HCT116 (cell line): ENCODE measurements around the gene SNED1.

ENCODE experiments used
- CEBPB ChIP-seq: IDR thresholded peaks from 2 replicates; pipeline ENCODE4 v1.6.1; 2012; ENCODE audit warnings: low read depth
- EZH2 ChIP-seq: fragments of 200-600 bp; sonication (generic); IDR thresholded peaks from 2 replicates; pipeline ENCODE4 v1.6.1; 2017; ENCODE audit warnings: antibody characterized with exemption, mixed run types
- JUND ChIP-seq: IDR thresholded peaks from 2 replicates; pipeline ENCODE4 v1.6.1; 2012
- POLR2A ChIP-seq: IDR thresholded peaks from 2 replicates; pipeline ENCODE4 v1.7.0; 2011; ENCODE audit warnings: borderline replicate concordance; ENCODE audit not compliant: insufficient read depth, insufficient read length; ENCODE audit errors: extremely low read depth
- POLR2AphosphoS5 ChIP-seq: IDR thresholded peaks from 2 replicates; pipeline ENCODE4 v1.6.1; 2011; ENCODE audit warnings: mild to moderate bottlenecking, low read depth, low read length, moderate library complexity
- SIN3A ChIP-seq: IDR thresholded peaks from 2 replicates; pipeline ENCODE4 v1.6.1; 2012; ENCODE audit warnings: low read depth
- ZNF274 ChIP-seq: fragments of 200-500 bp; sonication (Bioruptor generic); IDR thresholded peaks from 2 replicates; pipeline ENCODE4 v1.6.1; 2014; ENCODE audit warnings: mild to moderate bottlenecking, low read depth, low read length, inconsistent platforms
- TF ChIP-seq, protein P1 (sequence below), 3 experiments: fragments of 200-600 bp in 1 of 3; sonication (generic) in 1 of 3; IDR thresholded peaks in 2 of 3; conservative IDR thresholded peaks in 1 of 3; 2 replicates each; pipeline ENCODE4 v1.5.1; 2012 to 2017; ENCODE audit warnings: low read depth in 2 of 3, low read length in 2 of 3, antibody characterized with exemption in 1 of 3, borderline replicate concordance in 1 of 3, control low read depth in 1 of 3, mild to moderate bottlenecking in 1 of 3, mixed read lengths in 1 of 3, mixed run types in 1 of 3, moderate library complexity in 1 of 3; ENCODE audit not compliant: insufficient read depth in 1 of 3
- TF ChIP-seq, protein P2 (sequence below): IDR thresholded peaks from 2 replicates; pipeline ENCODE4 v1.6.1; 2012

DNA sequence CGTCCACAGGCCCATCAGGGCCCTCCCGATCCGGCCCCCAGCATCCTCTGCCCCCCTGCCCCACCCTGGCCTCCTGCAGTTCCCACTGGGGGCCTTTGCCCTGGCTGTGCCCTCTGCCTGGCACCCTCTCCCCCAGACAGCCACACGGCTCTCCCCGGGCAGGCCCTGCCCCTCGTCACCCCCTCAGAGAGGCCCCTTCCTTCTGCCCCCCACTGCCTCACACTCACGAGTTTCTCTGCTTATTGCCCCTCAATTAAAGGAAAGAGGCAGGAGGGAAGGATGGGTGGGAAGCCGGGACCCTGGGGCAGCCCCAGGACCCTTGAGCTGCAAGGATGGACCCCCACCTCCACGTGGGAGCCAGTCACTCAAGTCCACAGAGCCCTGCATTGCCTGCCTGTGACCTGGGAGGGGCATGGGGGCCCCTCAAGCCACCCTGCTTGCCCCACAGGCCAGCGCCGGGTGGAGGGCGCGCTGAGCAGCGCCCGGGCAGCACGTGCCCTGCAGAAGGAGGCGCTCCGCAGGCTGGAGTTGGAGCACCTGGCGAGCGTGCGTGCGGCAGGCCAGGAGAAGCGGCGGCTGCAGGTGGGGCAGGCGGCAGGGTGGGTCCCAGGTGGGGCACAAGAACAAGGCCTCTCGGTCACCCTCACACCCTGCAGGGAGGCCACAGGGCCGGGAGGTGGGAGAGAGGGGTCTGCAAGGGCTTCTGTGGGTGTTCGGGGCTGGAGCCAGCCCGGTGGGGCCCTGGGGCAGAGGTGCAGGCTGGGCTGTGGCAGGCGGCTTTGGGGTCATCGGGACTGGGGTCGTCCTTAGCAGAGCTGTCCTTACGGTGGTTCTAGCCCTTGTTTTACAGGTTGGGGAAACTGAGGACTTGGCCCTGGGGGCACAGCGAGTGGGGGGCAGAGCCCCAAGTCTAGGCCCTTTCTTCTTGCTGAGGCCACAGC is 30.5 kb upstream of the SNED1 start:
- TF ChIP-seq CEBPB = no peak
- no peak for TF ChIP-seq POLR2AphosphoS5
- TF ChIP-seq, protein P1, sequence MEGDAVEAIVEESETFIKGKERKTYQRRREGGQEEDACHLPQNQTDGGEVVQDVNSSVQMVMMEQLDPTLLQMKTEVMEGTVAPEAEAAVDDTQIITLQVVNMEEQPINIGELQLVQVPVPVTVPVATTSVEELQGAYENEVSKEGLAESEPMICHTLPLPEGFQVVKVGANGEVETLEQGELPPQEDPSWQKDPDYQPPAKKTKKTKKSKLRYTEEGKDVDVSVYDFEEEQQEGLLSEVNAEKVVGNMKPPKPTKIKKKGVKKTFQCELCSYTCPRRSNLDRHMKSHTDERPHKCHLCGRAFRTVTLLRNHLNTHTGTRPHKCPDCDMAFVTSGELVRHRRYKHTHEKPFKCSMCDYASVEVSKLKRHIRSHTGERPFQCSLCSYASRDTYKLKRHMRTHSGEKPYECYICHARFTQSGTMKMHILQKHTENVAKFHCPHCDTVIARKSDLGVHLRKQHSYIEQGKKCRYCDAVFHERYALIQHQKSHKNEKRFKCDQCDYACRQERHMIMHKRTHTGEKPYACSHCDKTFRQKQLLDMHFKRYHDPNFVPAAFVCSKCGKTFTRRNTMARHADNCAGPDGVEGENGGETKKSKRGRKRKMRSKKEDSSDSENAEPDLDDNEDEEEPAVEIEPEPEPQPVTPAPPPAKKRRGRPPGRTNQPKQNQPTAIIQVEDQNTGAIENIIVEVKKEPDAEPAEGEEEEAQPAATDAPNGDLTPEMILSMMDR (IDR thresholded peaks at IDR 0.05 in 2 of 3, conservative IDR thresholded peaks at IDR 0.05 in 1 of 3; ENCODE audit: borderline replicate concordance in 1 of 3, insufficient read depth in 1 of 3, low read depth in 2 of 3, low read length in 2 of 3) = no peak
- TF ChIP-seq POLR2A = no peak
- no peak for TF ChIP-seq SIN3A
- no peak for TF ChIP-seq JUND
- no peak for TF ChIP-seq ZNF274
- TF ChIP-seq, protein P2, sequence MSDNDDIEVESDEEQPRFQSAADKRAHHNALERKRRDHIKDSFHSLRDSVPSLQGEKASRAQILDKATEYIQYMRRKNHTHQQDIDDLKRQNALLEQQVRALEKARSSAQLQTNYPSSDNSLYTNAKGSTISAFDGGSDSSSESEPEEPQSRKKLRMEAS = no peak
- no peak for TF ChIP-seq EZH2
